ENCODE measurements around the gene BSG. TPM values are rescaled to one million over a fixed set of nuclear protein-coding genes. Genes with fewer than 3 reads are reported as not detected.
"Not testable (repeated sequence)": the region's sequence is repeated elsewhere in the genome, so short reads cannot be mapped to it uniquely, and the experiment has no call there.

The BSG gene
- total RNA-seq, 1 donor: 191 TPM

- TF ChIP-seq CTCF (IDR thresholded peaks at IDR 0.05; ENCODE audit: insufficient read depth, low read depth, low read length): no peak
- DNase-seq (ENCODE audit: low read depth): no peak
- H3K4me3 ChIP-seq (ENCODE audit: low read depth, low read length): no peak overlapping the region
Observed at GRCh38 chr19:618674-619285, 46.4 kb downstream of the BSG start.

GRCh38 chr19:619286-620002 is 47.0 kb downstream of the BSG start:
- no peak overlapping the region for H3K4me3 ChIP-seq (ENCODE audit: low read depth, low read length)
- TF ChIP-seq CTCF (IDR thresholded peaks at IDR 0.05; ENCODE audit: insufficient read depth, low read depth, low read length): no peak
- DNase-seq (ENCODE audit: low read depth): no peak

- TF ChIP-seq CTCF (IDR thresholded peaks at IDR 0.05; ENCODE audit: insufficient read depth, low read depth, low read length): no peak
- H3K4me3 ChIP-seq (ENCODE audit: low read depth, low read length): no peak overlapping the region
- DNase-seq (ENCODE audit: low read depth): no peak
Observed at GRCh38 chr19:620166-620862, 47.9 kb downstream of the BSG start.

- DNase-seq (ENCODE audit: low read depth); H3K4me3 ChIP-seq (ENCODE audit: low read depth, low read length): not testable (repeated sequence)
Observed at GRCh38 chr19:621191-621590, 48.8 kb downstream of the BSG start.

GRCh38 chr19:621819-622218 is 49.4 kb downstream of the BSG start:
- H3K4me3 ChIP-seq (ENCODE audit: low read depth, low read length): no peak overlapping the region
- no peak for TF ChIP-seq CTCF (IDR thresholded peaks at IDR 0.05; ENCODE audit: insufficient read depth, low read depth, low read length)
- DNase-seq (ENCODE audit: low read depth): no peak

- no peak for DNase-seq (ENCODE audit: low read depth)
- no peak overlapping the region for H3K4me3 ChIP-seq (ENCODE audit: low read depth, low read length)
- TF ChIP-seq CTCF (IDR thresholded peaks at IDR 0.05; ENCODE audit: insufficient read depth, low read depth, low read length): no peak
Observed at GRCh38 chr19:622666-623065, 50.3 kb downstream of the BSG start.

GRCh38 chr19:623175-623916 is 51.0 kb downstream of the BSG start:
- no peak for TF ChIP-seq CTCF (IDR thresholded peaks at IDR 0.05; ENCODE audit: insufficient read depth, low read depth, low read length)
- no peak overlapping the region for H3K4me3 ChIP-seq (ENCODE audit: low read depth, low read length)
- DNase-seq (ENCODE audit: low read depth): no peak
